HG02571 (cell line): ENCODE measurements around the gene IFFO2.

ENCODE experiments used
- ATAC-seq: cut with Tn5 transposase; IDR thresholded peaks from one replicate; pipeline ENCODE4 v1.9.1; 2021; ENCODE audit warnings: mild to moderate bottlenecking, moderate library complexity; ENCODE audit not compliant: unreplicated experiment

IFFO2 gene

GRCh38 chr1:18956193-18957135 lies at the start of gene IFFO2:
Gene IFFO2, minus strand, starts transcription at chr1:18956676. Its CDS starts 344 bp downstream, at chr1:18956332.
- ATAC-seq: peak; percentile 74

- no peak for ATAC-seq
Measured at GRCh38 chr1:19006000-19006399, 49.5 kb upstream of the IFFO2 start.

GRCh38 chr1:19003371-19004290 lies 47.2 kb upstream of the IFFO2 start:
- ATAC-seq: no peak

GRCh38 chr1:19000065-19000464 lies 43.6 kb upstream of the IFFO2 start:
- no peak for ATAC-seq

GRCh38 chr1:18999359-18999758 lies 42.9 kb upstream of the IFFO2 start:
- no peak for ATAC-seq

GRCh38 chr1:18998016-18998724 lies 41.7 kb upstream of the IFFO2 start:
- ATAC-seq: no peak

- ATAC-seq: no peak
Measured at GRCh38 chr1:18997508-18997907, 41.0 kb upstream of the IFFO2 start.

GRCh38 chr1:18996548-18997177 lies 40.2 kb upstream of the IFFO2 start:
- ATAC-seq: no peak

GRCh38 chr1:18994381-18994780 lies 37.9 kb upstream of the IFFO2 start:
- ATAC-seq: no peak

GRCh38 chr1:18992646-18993045 lies 36.2 kb upstream of the IFFO2 start:
- no peak for ATAC-seq

GRCh38 chr1:18991585-18991984 lies 35.1 kb upstream of the IFFO2 start:
- ATAC-seq: no peak

GRCh38 chr1:18989896-18990295 lies 33.4 kb upstream of the IFFO2 start:
- ATAC-seq: no peak

- ATAC-seq: no peak
Measured at GRCh38 chr1:18989176-18989799, 32.8 kb upstream of the IFFO2 start.

- no peak for ATAC-seq
Measured at GRCh38 chr1:18981242-18981641, 24.8 kb upstream of the IFFO2 start.

GRCh38 chr1:18978706-18979105 lies 22.2 kb upstream of the IFFO2 start:
- ATAC-seq: no peak

GRCh38 chr1:18977428-18977827 lies 21.0 kb upstream of the IFFO2 start:
- no peak for ATAC-seq

GRCh38 chr1:18976096-18976495 lies 19.6 kb upstream of the IFFO2 start:
- no peak for ATAC-seq

- no peak for ATAC-seq
Measured at GRCh38 chr1:18974606-18975005, 18.1 kb upstream of the IFFO2 start.

- no peak for ATAC-seq
Measured at GRCh38 chr1:18974005-18974404, 17.5 kb upstream of the IFFO2 start.

- no peak for ATAC-seq
Measured at GRCh38 chr1:18973446-18973955, 17.0 kb upstream of the IFFO2 start.
